K562 (cell line): ENCODE results near the gene VIPR1. TPM values are rescaled to one million over a fixed set of nuclear protein-coding genes. Genes with fewer than 3 reads are reported as not detected.

Experiments used
- ATAC-seq: fragments of 200-7000 bp; cut with Tn5 transposase; 3 replicates; pipeline ENCODE4 v1.9.1; 2020; ENCODE audit warnings: moderate library complexity
- BruUV-seq: library from RNA; stranded (reverse); fragments of 400-500 nt; replicated peaks from 2 replicates; lab custom pipeline; 2021; lab: Mats Ljungman, UMichigan
- CTCF ChIA-PET: fragments of 300-600 bp; formaldehyde crosslinking; extraction: SDS; loops from one replicate; lab custom pipeline; 2021; ENCODE audit warnings: low intra/inter-chr PET ratio; lab: Yijun Ruan, JAX
- POLR2A ChIA-PET: fragments of 300-600, 350-650 bp; sonication (Branson Sonifier 250); formaldehyde crosslinking; extraction: SDS; loops from one replicate; lab custom pipeline; 2021; ENCODE audit warnings: antibody characterized with exemption, inconsistent platforms; lab: Yijun Ruan, JAX
- DNase-seq, 4 experiments: peaks; one replicate each; pipeline versions ENCODE4 v3.0.0 to v3.0.0-alpha.2; 2011 to 2018; ENCODE audit warnings: low spot score in 3 of 4, mixed read lengths in 3 of 4; ENCODE audit errors: extremely low read depth in 1 of 4
- FAIRE-seq: peaks from 2 replicates; lab custom pipeline; 2011; peaks lifted over from hg19 to GRCh38; lab: Jason Lieb, UNC
- H2AFZ ChIP-seq: 2 replicates; pipeline ENCODE4 v1.6.0; 2011; ENCODE audit warnings: low read depth, low read length, control low read depth, inconsistent platforms
- H3K27ac ChIP-seq: fragments of 200-600 bp; 3 replicates; pipeline ENCODE4 v1.8.0; 2011; ENCODE audit warnings: low read depth, mild to moderate bottlenecking, control low read depth, inconsistent platforms, low read length, moderate library complexity, mixed read lengths; ENCODE audit errors: extremely low read depth
- H3K27me3 ChIP-seq, 2 experiments: fragments of 300-600 bp in 1 of 2; 2 replicates in 1 of 2; 3 replicates in 1 of 2; pipeline versions ENCODE4 v1.6.0 to v1.8.0; 2011; ENCODE audit warnings: inconsistent platforms in 2 of 2, low read length in 2 of 2, mild to moderate bottlenecking in 1 of 2, mixed read lengths in 1 of 2, moderate library complexity in 1 of 2; ENCODE audit not compliant: control insufficient read depth in 2 of 2, insufficient read depth in 2 of 2
- H3K36me3 ChIP-seq: fragments of 300-600 bp; 3 replicates; pipeline ENCODE4 v1.8.0; 2011; ENCODE audit warnings: mild to moderate bottlenecking, low read length, inconsistent platforms; ENCODE audit not compliant: control insufficient read depth, insufficient read depth
- H3K4me1 ChIP-seq, 2 experiments: fragments of 200-600 bp in 1 of 2; replicated peaks in 1 of 2; 2 replicates in 1 of 2; 3 replicates in 1 of 2; pipeline versions ENCODE4 v1.5.1 to v1.8.0; 2011; ENCODE audit warnings: inconsistent platforms in 2 of 2, low read length in 2 of 2, mild to moderate bottlenecking in 1 of 2, mixed read lengths in 1 of 2, moderate library complexity in 1 of 2; ENCODE audit not compliant: control insufficient read depth in 2 of 2, insufficient read depth in 2 of 2
- H3K4me2 ChIP-seq: 2 replicates; pipeline ENCODE4 v1.6.1; 2011; ENCODE audit warnings: low read length, control low read depth, inconsistent platforms, mixed read lengths; ENCODE audit not compliant: insufficient read depth
- H3K4me3 ChIP-seq: fragments of 200-600 bp; sonication (generic), shearing (Covaris generic); 2 replicates; pipeline ENCODE4 v1.5.1; 2016; ENCODE audit warnings: control low read depth, inconsistent platforms
- H3K79me2 ChIP-seq: fragments of 200-600 bp; 3 replicates; pipeline ENCODE4 v1.8.0; 2011; ENCODE audit warnings: low read length, inconsistent platforms; ENCODE audit not compliant: control insufficient read depth, insufficient read depth
- H3K9ac ChIP-seq, 2 experiments: 2 replicates each; pipeline versions ENCODE4 v1.6.0 to v1.6.1; 2011; ENCODE audit warnings: low read depth in 2 of 2, low read length in 2 of 2, control low read depth in 1 of 2, inconsistent platforms in 1 of 2, mild to moderate bottlenecking in 1 of 2, mixed read lengths in 1 of 2; ENCODE audit not compliant: insufficient read depth in 1 of 2
- H3K9me1 ChIP-seq: one replicate; pipeline ENCODE4 v1.6.0; 2011; ENCODE audit warnings: inconsistent platforms, mild to moderate bottlenecking, low read length, moderate library complexity; ENCODE audit not compliant: control insufficient read depth, insufficient read depth
- H3K9me3 ChIP-seq: replicated peaks from 2 replicates; pipeline ENCODE4 v1.5.1; 2011; ENCODE audit warnings: low read depth, low read length, inconsistent platforms; ENCODE audit not compliant: control insufficient read depth, insufficient read depth
- H4K20me1 ChIP-seq: replicated peaks from 2 replicates; pipeline ENCODE4 v1.6.1; 2011; ENCODE audit warnings: low read length, inconsistent platforms, mixed read lengths; ENCODE audit not compliant: control insufficient read depth, insufficient read depth
- CREBBP ChIP-seq: IDR thresholded peaks from one replicate; pipeline ENCODE4 v1.6.1; 2012; ENCODE audit warnings: low read depth, mild to moderate bottlenecking, control low read depth, inconsistent platforms, low read length
- ELF4 ChIP-seq: fragments of 450-650 bp; formaldehyde crosslinking; IDR thresholded peaks from 2 replicates; pipeline ENCODE4 v1.4.0; 2022; ENCODE audit warnings: missing genetic modification characterization
- HOXB6 ChIP-seq: fragments of 250-450 bp; sonication (Bioruptor Pico); IDR thresholded peaks from 2 replicates; pipeline ENCODE4 v1.5.1; 2022; ENCODE audit warnings: mild to moderate bottlenecking, borderline replicate concordance
- MTA3 ChIP-seq: fragments of 450-650 bp; formaldehyde crosslinking; IDR thresholded peaks from 2 replicates; pipeline ENCODE4 v1.6.1; 2017; ENCODE audit warnings: mild to moderate bottlenecking, borderline replicate concordance
- NCOA2 ChIP-seq, 2 experiments: fragments of 450-650 bp; IDR thresholded peaks; 2 replicates each; pipeline ENCODE4 v1.6.1; 2018; ENCODE audit warnings: mild to moderate bottlenecking in 2 of 2, moderate library complexity in 1 of 2; ENCODE audit not compliant: partially characterized antibody in 2 of 2
- NEUROD1 ChIP-seq: fragments of 150-350 bp; IDR thresholded peaks from 2 replicates; pipeline ENCODE4 v1.6.1; 2014; ENCODE audit warnings: borderline replicate concordance, low read length, low read depth; ENCODE audit not compliant: partially characterized antibody
- NFATC3 ChIP-seq: fragments of 450-650 bp; IDR thresholded peaks from 2 replicates; pipeline ENCODE4 v1.6.1; 2017; ENCODE audit warnings: mild to moderate bottlenecking
- PYGO2 ChIP-seq: fragments of 450-650 bp; IDR thresholded peaks from 2 replicates; pipeline ENCODE4 v1.6.1; 2016; ENCODE audit warnings: mild to moderate bottlenecking, missing genetic modification characterization, moderate library complexity, missing compliant biosample characterization
- U2AF1 ChIP-seq: fragments of 200-400 bp; formaldehyde crosslinking; optimal IDR thresholded peaks from 2 replicates; pipeline ENCODE3; 2017; ENCODE audit warnings: mild to moderate bottlenecking, low read depth, low read length, moderate library complexity
- ZBTB1 ChIP-seq: sonication (generic); formaldehyde crosslinking; IDR thresholded peaks from 2 replicates; pipeline ENCODE4 v1.8.1; 2023; ENCODE audit warnings: missing genetic modification reagents, low read depth, mild to moderate bottlenecking, borderline replicate concordance
- ZNF121 ChIP-seq: sonication (generic); formaldehyde crosslinking; conservative IDR thresholded peaks from 2 replicates; pipeline ENCODE4 v1.8.0; 2022; ENCODE audit warnings: missing genetic modification reagents
- ZNF175 ChIP-seq: fragments of 200-800 bp; sonication (Bioruptor generic); IDR thresholded peaks from 2 replicates; pipeline ENCODE4 v1.6.1; 2016; ENCODE audit warnings: low read depth, mild to moderate bottlenecking, missing genetic modification characterization, missing compliant biosample characterization
- ZNF584 ChIP-seq: fragments of 200-800 bp; sonication (Bioruptor generic); IDR thresholded peaks from 2 replicates; pipeline ENCODE4 v1.6.1; 2016; ENCODE audit warnings: low read depth, mild to moderate bottlenecking, missing genetic modification characterization, missing compliant biosample characterization
- ZZZ3 ChIP-seq: fragments of 450-650 bp; IDR thresholded peaks from 2 replicates; pipeline ENCODE4 v1.6.1; 2016; ENCODE audit warnings: antibody characterized with exemption, mild to moderate bottlenecking, moderate library complexity
- WGBS: fragments of 100-300 bp; shearing (Covaris generic); methylation state at CpG from one replicate; pipeline ENCODE4 v1.1.6; 2016; ENCODE audit warnings: low coverage, mixed read lengths; ENCODE audit not compliant: insufficient coverage; ENCODE audit errors: missing lambda C conversion rate; 5-methylcytosine and 5-hydroxymethylcytosine counted together
- in situ Hi-C: fragments of 300-500 bp; cut with MboI; formaldehyde crosslinking; loops from 4 replicates; pipeline ENCODE4 v1.15.0; 2018; ENCODE audit warnings: inconsistent platforms, mixed read lengths
- intact Hi-C: fragments of 100-400 bp; cut with micrococcal nuclease; formaldehyde crosslinking; loops from 2 replicates; pipeline ENCODE4 v1.14.2; 2022
- polyA plus RNA-seq, 8 experiments: library from polyadenylated mRNA; depleted of rRNA in 4 of 8; stranded (reverse) in 5 of 8; unstranded in 3 of 8; fragments of >200 nt; fragmentation: Nextera tagmentation in 2 of 8; fragmentation: Illumina TruSeq in 1 of 8; extraction: Ambion mirVana in 2 of 8; extraction: Trizol in 1 of 8; gene quantifications; 2 replicates each; pipeline versions ENCODE4 v1.2.1 to v1.2.3, GENCODE V29; 2011 to 2014; ENCODE audit warnings: inconsistent platforms in 1 of 8, missing spikeins in 1 of 8
- total RNA-seq, 7 experiments: library from RNA; depleted of rRNA in 6 of 7; stranded (reverse); fragments of >200 nt in 6 of 7; fragmentation: Illumina TruSeq in 2 of 7; extraction: Trizol in 2 of 7; gene quantifications; 2 replicates each; pipeline versions ENCODE4 v1.2.1 to v1.2.3, GENCODE V29; 2011 to 2021; ENCODE audit warnings: low replicate concordance in 1 of 7
- TF ChIP-seq, protein P1 (sequence below): fragments of 250-450 bp; sonication (Bioruptor Pico); IDR thresholded peaks from 2 replicates; pipeline ENCODE4 v1.5.1; 2021; ENCODE audit warnings: mild to moderate bottlenecking
- TF ChIP-seq, protein P2 (sequence below): fragments of 450-650 bp; conservative IDR thresholded peaks from 2 replicates; pipeline ENCODE4 v1.6.1; 2016; ENCODE audit warnings: missing genetic modification characterization, low read depth, mild to moderate bottlenecking, control low read depth, missing compliant biosample characterization
- TF ChIP-seq, protein P3 (sequence below): fragments of 450-650 bp; IDR thresholded peaks from 2 replicates; pipeline ENCODE4 v1.6.1; 2016; ENCODE audit warnings: antibody characterized with exemption

The VIPR1 gene
- total and polyA plus RNA-seq, 9 of the 15 experiments (the other 6 are each of a cell fraction or from before 2014, with no cell fraction given) = 0.04 to 0.38 (median 0.12) TPM; not detected in 3

DNA sequence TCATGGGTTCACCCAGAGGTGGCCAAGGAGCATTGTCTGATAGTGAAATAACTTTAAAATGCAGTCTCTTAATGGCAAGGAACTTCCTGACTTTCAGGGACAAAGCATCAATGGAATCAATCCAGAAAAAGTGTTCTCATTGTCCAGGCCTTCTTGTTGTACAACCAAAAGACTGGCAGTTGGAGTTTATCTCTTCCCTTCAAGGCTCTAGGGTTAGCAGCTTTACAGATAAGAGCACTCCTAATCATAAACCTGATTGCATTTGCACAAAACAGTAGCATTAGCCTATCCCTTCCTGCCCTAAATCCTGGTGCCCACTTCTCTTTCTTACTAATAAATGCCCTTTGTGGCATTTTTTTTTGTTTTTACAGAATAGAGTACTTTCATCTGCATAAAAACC lies 43.3 kb upstream of the VIPR1 start (continued):
- TF ChIP-seq, protein P1, sequence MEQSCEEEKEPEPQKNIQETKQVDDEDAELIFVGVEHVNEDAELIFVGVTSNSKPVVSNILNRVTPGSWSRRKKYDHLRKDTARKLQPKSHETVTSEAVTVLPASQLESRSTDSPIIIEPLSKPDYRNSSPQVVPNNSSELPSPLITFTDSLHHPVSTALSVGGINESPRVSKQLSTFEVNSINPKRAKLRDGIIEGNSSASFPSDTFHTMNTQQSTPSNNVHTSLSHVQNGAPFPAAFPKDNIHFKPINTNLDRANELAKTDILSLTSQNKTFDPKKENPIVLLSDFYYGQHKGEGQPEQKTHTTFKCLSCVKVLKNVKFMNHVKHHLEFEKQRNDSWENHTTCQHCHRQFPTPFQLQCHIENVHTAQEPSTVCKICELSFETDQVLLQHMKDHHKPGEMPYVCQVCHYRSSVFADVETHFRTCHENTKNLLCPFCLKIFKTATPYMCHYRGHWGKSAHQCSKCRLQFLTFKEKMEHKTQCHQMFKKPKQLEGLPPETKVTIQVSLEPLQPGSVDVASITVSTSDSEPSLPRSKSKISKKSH (CRISPR knock-in tag) = no peak
- TF ChIP-seq, protein P2, sequence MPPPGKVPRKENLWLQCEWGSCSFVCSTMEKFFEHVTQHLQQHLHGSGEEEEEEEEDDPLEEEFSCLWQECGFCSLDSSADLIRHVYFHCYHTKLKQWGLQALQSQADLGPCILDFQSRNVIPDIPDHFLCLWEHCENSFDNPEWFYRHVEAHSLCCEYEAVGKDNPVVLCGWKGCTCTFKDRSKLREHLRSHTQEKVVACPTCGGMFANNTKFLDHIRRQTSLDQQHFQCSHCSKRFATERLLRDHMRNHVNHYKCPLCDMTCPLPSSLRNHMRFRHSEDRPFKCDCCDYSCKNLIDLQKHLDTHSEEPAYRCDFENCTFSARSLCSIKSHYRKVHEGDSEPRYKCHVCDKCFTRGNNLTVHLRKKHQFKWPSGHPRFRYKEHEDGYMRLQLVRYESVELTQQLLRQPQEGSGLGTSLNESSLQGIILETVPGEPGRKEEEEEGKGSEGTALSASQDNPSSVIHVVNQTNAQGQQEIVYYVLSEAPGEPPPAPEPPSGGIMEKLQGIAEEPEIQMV (tag) = no peak
- no peak for TF ChIP-seq NCOA2 (IDR thresholded peaks at IDR 0.05; ENCODE audit: partially characterized antibody in 2 of 2)

DNA sequence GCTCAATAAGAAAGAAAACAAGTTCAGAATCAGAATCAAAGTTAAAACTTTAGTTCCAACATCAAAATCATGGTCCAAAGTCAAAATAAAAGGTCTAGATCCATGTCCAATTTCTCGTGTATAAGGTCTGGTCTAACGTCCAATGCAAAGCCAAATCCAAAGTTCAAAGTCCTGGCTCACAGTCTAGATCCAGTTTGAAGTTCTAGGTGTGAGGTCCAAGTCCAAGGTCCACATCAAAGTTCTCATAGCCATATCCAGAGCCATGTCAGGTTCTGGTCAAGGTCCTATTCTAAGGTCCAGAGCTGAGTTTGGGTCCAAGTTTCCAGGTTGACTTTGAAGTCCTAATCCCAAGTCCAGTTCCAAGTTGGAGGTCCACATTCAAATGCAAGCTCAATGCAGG lies 40.7 kb upstream of the VIPR1 start:
- no peak overlapping the region for H3K4me3 ChIP-seq
- no peaks in the 10 kb centered on the region for H3K9me3 ChIP-seq
- H3K9ac ChIP-seq = no peak overlapping the region
- intact Hi-C loops = no loop called here
- ChIA-PET CTCF (no interaction called here), POLR2A (no interaction called here)
- FAIRE-seq (no peak), DNase-seq (no peak), ATAC-seq (no peak)
- H4K20me1 ChIP-seq = no peaks in the 10 kb centered on the region
- WGBS = 0% methylated on average over 2 of the region's 2 CpGs
- H3K27me3 ChIP-seq = no peaks in the 10 kb centered on the region
- BruUV-seq = no TSS peak
- H3K4me2 ChIP-seq = no peak overlapping the region
- H2AFZ ChIP-seq = no peak overlapping the region
- H3K4me1 ChIP-seq = no peaks in the 10 kb centered on the region
- no peaks in the 10 kb centered on the region for H3K36me3 ChIP-seq
- H3K27ac ChIP-seq = no peak overlapping the region
- in situ Hi-C loops = no loop called here
- H3K79me2 ChIP-seq = no peaks in the 10 kb centered on the region
- no peaks in the 10 kb centered on the region for H3K9me1 ChIP-seq
- TF ChIP-seq, protein P3, sequence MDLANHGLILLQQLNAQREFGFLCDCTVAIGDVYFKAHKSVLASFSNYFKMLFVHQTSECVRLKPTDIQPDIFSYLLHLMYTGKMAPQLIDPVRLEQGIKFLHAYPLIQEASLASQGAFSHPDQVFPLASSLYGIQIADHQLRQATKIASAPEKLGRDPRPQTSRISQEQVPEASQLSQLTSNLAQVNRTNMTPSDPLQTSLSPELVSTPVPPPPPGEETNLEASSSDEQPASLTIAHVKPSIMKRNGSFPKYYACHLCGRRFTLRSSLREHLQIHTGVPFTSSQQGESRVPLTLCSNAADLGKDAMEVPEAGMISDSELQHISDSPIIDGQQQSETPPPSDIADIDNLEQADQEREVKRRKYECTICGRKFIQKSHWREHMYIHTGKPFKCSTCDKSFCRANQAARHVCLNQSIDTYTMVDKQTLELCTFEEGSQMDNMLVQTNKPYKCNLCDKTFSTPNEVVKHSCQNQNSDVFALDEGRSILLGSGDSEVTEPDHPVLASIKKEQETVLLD = no peak
- TF ChIP-seq NEUROD1 (no peak), HOXB6 (CRISPR knock-in tag) (no peak), ZZZ3 (no peak), ZNF584 (CRISPR knock-in tag) (no peak), ZNF175 (CRISPR knock-in tag) (no peak), CREBBP (no peak), ELF4 (CRISPR knock-in tag) (no peak), ZBTB1 (CRISPR knock-in tag) (no peak), NFATC3 (no peak), U2AF1 (no peak), PYGO2 (tag) (no peak), MTA3 (no peak), ZNF121 (no peak)
